ENCODE measurements around the gene SPTBN4.
A peak's percentile ranks its signal among the peaks of the same experiment; 100 is the strongest.

Gene SPTBN4

GRCh38 chr19:40510526-40511115 lies 43.8 kb downstream of the SPTBN4 start:
- TF ChIP-seq CTCF (IDR thresholded peaks at IDR 0.05; ENCODE audit: low read length, missing control alignments) = no peak

GRCh38 chr19:40511487-40511886 lies 44.7 kb downstream of the SPTBN4 start:
- DNase-seq (ENCODE audit: low read depth) = no peak
- no peak for TF ChIP-seq CTCF (IDR thresholded peaks at IDR 0.05; ENCODE audit: low read length, missing control alignments)
- H3K4me3 ChIP-seq (replicated peaks; ENCODE audit: low read depth, low read length) = no peak overlapping the region

More at GRCh38 chr19:40510526-40511115, 43.8 kb downstream of the SPTBN4 start:
- no peak for DNase-seq (ENCODE audit: low read depth)
- no peak overlapping the region for H3K4me3 ChIP-seq (replicated peaks; ENCODE audit: low read depth, low read length)

- no peak for DNase-seq (ENCODE audit: low read depth)
- H3K4me3 ChIP-seq (replicated peaks; ENCODE audit: low read depth, low read length) = no peak overlapping the region
- no peak for TF ChIP-seq CTCF (IDR thresholded peaks at IDR 0.05; ENCODE audit: low read length, missing control alignments)
These were observed 45.3 kb downstream of the SPTBN4 start for GRCh38 chr19:40512110-40512472.

- no peak overlapping the region for H3K4me3 ChIP-seq (replicated peaks; ENCODE audit: low read depth, low read length)
- TF ChIP-seq CTCF (IDR thresholded peaks at IDR 0.05; ENCODE audit: low read length, missing control alignments) = no peak
- peak; percentile 9 for DNase-seq (ENCODE audit: low read depth)
These were observed 45.9 kb downstream of the SPTBN4 start for GRCh38 chr19:40512473-40513344.

GRCh38 chr19:40513345-40513678 lies 46.5 kb downstream of the SPTBN4 start:
- H3K4me3 ChIP-seq (replicated peaks; ENCODE audit: low read depth, low read length) = no peak overlapping the region
- no peak for DNase-seq (ENCODE audit: low read depth)
- no peak for TF ChIP-seq CTCF (IDR thresholded peaks at IDR 0.05; ENCODE audit: low read length, missing control alignments)

GRCh38 chr19:40513741-40514315 lies 47.0 kb downstream of the SPTBN4 start:
- no peak for TF ChIP-seq CTCF (IDR thresholded peaks at IDR 0.05; ENCODE audit: low read length, missing control alignments)

More at GRCh38 chr19:40513741-40514315, 47.0 kb downstream of the SPTBN4 start:
- no peak overlapping the region for H3K4me3 ChIP-seq (replicated peaks; ENCODE audit: low read depth, low read length)
- no peak for DNase-seq (ENCODE audit: low read depth)

Data from fibroblast of pulmonary artery (primary cell).